Measurements from ENCODE around the gene ADAM8.

ADAM8 gene

DNA sequence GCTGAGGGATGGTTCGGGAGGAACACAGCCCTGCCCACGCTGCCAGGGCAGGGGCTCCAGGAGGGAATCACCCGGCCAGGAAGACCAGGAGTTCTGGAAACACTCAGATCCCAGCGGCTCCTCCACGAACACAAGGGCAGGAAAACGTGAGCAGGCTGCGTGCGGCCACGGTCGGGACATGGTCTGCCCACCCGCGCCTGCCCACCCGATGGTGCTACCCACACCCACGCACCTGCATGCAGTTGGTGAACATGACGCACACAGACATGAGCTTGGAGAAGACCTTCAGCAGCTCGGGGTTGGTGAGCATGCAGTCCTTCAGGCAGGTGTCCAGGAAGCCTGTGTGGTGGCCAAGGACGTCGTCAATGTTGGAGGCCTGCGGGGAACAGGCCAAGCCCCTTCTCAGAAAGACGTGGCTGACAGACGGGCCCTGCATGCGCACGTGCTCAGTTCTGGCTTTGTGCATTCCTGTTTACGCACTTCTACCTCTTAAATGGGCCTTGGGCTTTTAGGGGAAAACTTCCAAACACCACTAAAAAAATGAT is 6.2 kb upstream of the ADAM8 start:
- no peak overlapping the region for H3K4me3 ChIP-seq (ENCODE audit: low read depth, low read length)

DNA sequence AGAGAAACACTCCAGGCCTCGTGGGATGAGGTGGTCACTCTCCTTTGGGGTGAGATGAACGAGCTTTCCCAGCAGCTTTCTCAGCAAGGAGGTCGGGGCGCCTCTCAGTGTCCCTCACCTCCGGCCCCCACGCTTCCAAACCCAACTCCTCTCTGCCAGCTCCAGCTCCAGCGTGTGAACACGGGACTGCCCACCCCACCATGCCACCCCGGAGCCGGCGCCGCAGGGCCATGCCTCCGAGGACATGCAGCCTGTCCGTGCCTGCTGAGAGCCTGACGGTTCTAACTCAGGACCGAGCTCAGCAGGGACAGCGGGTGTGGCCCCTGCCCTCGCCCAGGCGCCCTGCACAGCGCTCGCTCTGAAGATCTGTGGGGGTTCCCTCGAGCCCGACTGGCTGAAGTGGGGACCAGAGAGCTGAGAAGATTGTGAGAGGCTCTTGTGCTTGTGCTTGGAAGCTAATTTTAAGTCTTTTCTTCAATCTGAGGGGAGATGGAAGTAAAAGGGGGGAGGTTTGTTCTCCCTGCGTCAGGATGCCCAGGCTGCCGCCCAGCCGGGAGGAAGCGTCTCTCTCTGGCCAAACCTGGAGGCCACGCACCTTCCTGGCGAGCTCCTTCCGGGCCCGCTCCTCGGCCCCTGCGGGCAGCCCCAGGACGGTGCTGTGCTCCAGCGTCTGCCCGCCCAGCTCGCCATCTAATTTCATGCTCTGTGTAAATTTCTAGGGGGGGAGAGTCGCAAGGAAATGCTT is 5.1 kb upstream of the ADAM8 start:
- no peak overlapping the region for H3K4me3 ChIP-seq (ENCODE audit: low read depth, low read length)

DNA sequence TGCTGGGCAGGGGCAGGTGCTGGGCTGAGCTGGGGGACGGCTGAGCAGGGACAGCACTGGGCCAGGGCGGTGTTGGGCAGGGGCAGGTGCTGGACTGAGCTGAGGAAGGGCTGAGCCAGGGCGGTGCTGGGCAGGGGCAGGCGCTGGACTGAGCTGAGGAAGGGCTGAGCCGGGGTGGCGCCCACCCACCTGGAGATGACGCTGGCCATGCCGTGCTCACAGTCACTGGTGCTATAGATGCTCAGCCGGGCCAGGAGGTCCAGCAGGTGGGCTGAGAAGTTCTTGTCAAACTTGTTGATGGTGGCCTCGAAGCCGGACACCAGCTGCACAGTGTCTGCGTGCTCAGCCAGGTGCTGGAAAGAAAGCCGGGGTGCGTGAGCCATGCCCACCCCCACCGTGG is 4.4 kb upstream of the ADAM8 start:
- H3K4me3 ChIP-seq (ENCODE audit: low read depth, low read length), result no peak overlapping the region

DNA sequence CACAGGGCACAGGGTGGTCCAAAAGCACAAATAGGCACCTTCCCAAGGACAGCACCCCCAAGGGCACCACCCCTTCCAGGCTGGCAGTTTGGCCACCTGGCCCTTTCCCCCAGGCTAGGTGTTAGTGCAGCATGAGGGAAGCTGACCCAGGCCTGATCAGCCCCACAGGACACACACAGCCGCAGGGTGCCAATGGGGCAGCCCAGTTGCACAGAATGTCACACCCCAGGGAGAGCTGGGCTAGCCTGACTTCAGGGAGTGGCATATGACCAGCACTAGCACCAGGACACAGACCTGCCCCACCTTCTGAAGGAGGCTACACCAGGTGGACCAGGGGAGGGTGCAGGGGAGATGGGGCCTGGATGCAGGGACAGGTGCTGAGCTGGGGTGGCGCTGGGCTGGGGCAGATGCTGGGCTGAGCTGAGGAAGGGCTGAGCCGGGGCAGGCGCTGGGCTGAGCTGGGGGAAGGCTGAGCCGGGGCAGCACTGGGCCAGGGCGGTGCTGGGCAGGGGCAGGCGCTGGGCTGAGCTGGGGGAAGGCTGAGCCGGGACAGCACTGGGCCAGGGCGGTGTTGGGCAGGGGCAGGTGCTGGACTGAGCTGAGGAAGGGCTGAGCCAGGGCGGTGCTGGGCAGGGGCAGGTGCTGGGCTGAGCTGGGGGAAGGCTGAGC is 3.9 kb upstream of the ADAM8 start:
- no peak overlapping the region for H3K4me3 ChIP-seq (ENCODE audit: low read depth, low read length)

DNA sequence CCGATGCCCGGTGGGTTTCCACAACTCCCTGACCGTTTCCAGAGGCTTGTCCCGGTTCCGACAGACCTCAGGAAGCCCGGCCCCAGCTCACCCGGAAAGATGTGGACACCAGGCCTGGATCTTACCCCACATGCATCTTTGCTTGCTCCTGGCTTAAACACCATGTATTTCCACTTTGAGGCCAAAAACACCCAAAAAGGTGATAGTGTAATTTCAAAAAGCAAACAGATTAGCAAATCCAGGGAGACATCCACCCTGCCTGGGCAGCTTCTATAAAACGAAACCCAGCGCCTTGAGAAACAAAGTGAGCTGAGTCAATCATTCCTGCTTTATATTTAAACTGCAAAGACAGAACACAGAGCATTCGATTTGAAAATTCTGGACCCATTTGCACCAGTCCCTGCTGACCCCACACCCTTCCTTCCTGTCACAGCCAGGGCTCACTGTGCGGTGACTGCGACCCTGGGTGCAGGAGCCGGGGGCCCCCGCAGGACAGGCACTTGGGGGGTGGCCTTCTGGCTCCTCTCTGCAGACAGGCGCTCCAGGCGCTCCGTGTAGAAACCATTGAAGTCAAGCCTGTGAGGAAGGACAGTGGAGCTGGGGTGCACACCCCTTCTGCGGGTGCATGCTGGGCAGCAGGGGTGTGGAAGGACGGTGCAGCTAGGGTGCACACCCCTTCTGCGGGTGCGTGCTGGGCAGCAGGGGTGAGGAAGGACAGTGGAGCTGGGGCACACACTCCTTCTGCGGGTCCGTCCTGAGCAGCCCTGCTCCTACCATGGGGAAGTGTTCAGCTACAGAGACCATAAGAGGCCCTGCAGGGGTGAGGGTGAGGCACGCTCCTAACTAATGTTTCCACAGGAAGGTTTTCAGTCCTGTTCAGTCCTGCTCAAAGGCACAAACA is 2.9 kb upstream of the ADAM8 start:
- H3K4me3 ChIP-seq (ENCODE audit: low read depth, low read length), result no peak overlapping the region

DNA sequence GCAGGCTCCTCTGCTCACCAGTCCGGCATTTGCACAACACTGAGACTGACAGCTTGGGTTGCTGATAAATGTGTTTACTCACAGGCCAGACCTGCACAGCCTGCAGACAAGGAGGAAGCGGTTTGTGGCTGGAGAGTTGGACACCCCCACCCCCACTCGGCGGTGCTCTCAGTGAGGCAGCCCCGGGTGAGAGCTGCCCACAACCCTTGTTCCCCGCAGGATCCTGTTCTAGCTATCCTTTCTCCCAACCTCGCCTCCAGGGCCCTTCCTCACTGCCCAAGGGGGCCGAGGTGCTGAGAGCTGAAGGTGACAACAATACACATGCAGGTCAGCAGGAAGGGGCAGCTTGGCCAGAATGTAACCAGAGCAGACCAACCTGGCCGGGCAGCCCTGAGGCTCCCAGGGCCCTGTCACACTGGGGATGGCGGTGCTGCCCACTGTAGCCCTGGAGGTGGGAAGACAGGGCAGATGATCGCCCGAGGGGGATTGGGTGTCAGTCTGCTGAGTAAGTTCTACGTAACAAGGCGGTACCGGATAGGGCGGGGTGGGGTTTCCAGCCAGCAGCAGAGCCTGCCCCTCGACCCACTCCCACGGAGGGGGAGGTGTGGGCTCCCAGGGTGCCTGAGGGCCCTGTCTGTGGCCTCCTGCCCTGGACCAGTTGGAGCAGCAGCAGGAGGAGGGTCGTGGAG is 2.1 kb upstream of the ADAM8 start:
- no peak overlapping the region for H3K4me3 ChIP-seq (ENCODE audit: low read depth, low read length)

DNA sequence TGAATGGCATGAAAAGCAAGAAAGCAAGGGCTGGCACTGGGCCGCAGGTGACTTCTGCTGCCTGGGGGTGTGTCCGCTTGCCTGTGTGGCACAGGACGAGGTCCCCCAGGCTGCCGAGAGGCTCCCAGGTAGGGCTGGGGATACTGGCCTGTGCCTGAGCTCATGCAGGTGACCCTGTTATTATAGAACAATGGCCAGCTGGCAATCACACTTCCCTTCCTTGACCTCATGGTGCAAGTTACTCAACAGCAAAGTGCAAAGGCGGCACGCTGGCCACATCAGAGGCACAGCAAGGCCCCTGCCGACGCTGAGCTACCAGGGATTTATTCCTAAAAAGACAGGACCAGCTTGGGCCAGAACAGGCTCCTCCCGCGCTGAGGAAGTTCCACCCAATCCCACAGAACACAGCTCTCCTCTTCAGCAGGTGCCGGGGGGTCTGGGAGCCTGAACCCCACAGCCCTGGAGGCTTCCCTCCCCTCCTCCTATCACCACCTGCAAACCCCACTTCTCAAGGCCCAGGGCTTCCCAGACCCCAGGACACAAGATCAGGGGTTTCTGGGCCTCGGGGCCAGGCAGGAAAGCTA is 1.4 kb upstream of the ADAM8 start:
- no peak overlapping the region for H3K4me3 ChIP-seq (ENCODE audit: low read depth, low read length)

DNA sequence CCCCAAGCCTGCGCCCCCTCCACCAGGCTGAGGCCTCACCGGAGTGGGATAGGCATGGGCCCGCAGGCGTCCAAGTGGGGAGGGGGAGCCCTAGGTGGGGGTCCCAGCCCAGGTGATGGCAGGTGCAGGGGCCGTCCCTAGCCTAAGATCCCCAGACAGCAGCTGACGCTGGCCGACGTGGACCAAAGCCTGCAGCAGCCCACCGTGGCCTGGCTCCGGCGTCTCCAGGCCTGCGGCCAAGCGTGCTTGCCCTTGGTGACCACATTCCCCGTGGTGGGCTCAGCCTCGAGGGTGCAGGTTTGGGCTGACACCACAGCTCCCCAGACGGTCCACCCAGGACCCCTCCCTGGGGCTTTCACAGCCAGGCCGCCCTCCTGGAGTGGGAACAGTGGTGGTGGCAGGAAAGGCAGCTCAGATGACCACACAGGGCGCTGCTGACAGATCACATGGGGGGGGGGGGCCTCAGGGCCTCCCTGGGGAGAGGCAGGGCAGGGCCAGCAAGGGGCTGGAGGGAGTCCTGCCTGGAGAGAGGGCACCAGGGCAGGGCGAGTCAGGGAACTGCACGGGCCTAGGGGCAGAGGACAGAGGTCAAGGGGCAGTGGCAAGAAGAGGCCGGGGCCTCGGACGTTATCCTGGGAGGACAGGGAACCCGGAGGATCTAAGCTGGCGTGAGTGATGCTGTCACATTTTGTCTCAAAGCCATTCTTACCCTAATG is 767 bp upstream of the ADAM8 start:
- no peak overlapping the region for H3K4me3 ChIP-seq (ENCODE audit: low read depth, low read length)

DNA sequence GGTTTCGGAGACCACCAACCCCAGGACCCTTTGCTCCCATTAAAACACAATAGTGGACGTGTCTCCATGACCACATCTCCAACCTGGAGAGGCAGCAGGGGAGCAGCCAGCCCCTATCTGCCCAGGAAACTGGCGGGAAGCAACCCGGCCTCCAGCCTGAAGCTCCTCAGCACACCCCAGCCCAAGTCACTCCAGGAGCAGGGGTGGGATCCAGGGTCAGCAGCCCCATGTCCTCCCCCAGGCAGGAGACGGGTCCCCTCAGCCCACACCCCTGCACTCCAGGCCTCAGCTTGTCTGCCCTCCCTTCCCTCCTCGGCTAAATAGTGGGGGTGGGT is 601 bp downstream of the ADAM8 start:
- no peak overlapping the region for H3K4me3 ChIP-seq (ENCODE audit: low read depth, low read length)

DNA sequence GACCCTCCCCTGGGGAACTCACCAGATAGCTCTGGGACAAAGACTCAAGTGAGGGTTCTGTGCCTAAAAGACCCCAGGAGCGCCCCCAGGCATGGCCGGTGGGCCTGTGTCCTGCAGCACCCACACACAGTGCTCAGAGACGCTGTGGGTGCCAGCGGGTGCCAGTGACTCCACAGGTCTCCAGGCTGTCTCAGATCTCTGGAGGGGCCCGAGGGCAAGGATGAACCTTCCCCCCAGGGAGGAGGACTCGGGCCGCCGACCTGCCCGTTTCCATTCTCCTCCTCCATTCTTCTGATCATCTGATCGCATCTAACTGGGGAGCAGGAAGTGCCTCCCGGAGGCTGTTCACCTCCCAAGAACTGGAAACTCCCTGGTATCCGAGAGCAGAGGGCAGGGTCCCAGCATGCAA is 980 bp downstream of the ADAM8 start:
- no peak overlapping the region for H3K4me3 ChIP-seq (ENCODE audit: low read depth, low read length)

DNA sequence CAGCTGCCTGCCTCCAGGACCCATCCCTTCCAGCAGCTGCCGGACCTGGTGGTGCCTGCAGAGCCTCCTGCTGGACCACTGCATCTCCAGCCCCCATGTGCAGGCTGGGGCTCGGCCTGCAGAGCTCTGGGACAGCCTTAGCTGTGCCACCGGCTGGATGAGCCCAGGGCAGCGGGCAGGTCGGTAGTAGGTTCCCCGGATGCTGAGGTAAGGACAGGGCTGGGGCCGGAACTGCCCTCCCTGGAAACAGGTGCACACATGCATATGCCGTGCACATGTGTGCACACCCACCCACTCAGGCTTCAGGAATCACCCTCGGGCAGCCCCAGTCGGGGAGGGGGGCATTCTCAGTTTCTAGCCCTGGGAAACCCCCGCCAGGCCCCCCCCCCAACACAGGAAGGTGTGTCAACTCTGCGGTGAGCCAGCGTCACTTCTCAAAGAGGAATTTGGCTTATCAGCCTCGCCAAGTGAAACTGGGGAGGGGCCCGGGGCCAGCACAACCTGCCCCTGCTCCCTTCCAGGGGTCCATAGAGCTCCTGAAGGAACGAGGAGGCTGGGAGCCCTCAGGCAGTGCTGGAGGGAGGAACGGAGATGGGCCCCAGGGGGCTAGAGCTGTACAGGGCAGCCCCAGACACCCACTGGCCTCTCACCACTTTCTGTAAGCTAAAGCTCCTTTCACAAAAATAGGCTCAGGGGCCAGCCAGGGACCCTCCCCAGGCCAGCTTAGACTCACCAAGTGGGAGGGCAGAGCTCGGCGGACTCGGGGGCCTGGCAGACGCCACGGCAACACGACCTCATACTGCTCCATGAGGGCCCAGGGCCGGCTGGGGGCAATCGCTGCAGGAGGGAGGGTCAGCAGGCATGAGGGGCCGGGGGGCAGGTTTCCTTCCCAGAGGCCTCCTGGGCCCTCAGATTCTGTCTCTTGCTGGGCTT is 1.7 kb downstream of the ADAM8 start:
- no peak overlapping the region for H3K4me3 ChIP-seq (ENCODE audit: low read depth, low read length)

DNA sequence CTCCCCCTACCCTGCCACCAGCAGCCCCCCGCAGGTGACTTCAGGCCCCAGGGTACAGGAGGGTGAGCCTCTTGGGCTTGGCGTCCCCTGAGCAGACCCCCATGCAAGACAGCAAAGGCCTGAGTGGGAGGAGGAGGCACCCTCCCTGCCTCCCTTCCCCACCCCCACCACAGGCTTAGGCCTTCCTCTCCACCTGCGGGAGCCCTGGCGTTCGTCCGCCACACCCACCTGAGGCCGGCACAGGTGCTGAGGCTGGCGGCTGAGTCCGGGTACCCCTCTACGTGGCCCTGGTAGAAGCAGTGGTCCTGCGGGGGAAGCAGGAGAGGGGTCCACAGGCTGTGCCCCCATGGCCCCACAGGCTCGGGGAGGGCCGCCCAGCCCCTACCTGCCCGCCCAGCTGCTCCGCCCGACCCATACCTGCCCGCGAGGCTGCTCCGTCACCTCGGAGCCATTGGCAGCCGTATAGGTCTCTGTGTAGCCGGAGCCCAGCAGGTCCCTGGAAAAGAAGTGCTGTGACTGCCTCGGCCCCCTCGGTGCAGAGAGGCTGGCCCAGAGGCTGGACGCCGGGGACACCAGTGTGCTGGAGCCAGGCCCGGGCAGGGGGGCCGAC is 3.0 kb downstream of the ADAM8 start:
- no peak overlapping the region for H3K4me3 ChIP-seq (ENCODE audit: low read depth, low read length)

DNA sequence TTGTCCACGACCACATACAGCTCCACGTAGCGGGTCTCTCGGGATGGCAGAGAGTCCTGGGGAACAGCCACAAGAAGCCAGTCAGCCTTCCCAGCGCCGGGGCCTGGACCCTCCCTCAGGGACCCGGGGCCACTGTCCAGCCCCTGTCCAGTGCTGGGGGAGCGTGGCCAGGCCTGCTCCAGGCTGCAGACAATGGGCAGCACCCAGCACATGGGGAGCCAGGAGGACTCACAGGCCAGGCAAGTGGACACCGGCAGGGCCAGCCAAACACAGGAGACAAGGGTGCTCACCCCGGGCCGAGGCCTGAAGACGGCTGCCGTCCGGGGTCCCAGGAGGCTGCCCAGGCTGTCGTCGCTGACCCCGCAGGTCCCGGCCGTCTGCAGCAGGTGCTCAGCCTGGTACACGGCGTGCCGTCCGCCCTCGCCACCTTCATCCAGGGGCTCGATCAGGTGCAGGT is 3.7 kb downstream of the ADAM8 start:
- H3K4me3 ChIP-seq (ENCODE audit: low read depth, low read length), result no peak overlapping the region

DNA sequence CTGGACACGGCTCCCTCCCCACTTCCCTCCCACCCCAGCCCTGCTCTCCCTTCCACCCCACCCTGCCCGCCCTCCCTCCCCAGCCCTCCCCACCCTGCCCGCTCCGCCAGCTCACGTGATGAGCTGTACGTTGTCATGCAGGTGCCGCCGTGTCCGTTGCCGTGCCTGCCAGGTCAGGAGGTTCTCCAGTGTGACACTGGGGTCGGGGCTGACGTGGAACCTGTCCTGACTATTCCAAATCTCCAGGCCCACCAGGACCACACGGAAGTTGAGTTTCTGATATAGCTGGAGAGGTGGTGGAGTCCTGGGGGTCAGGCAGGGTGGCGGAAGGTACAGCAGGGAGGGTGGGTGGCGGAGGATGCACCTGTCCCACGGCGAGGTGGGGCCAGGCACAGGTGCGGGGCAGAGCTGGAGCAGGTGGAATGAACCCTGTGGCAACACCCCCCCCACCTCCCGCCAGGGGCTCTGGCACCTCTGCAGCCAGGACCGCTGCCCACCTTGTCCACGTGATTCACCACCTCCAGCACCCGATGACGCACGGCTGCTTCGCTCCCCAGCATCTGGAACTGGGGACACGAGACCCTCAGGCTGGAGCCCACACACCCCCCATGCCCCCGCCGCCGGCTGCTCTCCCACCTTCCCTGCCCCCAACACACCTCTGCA is 4.2 kb downstream of the ADAM8 start:
- H3K4me3 ChIP-seq (ENCODE audit: low read depth, low read length), result no peak overlapping the region

DNA sequence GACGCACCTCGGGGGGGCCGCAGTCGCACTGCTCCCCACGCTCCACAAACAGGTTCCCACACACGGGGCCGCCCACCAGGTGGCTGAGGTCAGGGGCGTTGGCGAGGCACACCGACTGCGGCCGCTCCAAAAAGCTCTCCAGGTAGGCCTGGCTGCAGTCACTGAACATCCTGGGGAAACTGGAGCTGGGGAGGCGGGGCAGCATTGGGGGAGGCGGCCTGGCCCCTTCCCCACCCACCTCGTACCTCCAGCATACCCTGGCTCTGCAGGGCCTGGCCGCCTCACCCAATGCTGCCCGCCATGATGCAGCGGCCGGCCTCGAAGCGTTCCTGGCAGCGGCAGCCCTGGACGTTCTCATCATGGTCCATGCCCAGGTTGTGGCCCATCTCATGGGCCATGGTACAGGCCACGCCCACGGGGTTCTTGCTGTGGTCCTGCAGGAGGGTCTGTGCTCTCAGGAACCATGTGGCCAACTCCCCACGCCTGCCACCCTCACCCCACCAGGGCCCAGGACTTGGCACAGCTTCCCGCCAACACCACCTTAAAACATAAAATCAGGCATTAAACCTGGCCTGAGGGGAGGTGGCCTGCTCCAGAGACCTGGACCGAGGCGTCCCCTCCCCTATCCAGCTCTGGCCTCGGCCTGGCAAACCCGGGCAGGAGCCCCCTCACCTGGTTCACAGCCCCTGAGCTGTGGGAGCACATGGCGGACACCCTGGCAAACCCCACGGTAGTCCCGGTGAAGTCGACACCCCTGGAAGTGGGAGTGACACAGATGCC is 5.0 kb downstream of the ADAM8 start:
- H3K4me3 ChIP-seq (ENCODE audit: low read depth, low read length), result no peak overlapping the region

DNA sequence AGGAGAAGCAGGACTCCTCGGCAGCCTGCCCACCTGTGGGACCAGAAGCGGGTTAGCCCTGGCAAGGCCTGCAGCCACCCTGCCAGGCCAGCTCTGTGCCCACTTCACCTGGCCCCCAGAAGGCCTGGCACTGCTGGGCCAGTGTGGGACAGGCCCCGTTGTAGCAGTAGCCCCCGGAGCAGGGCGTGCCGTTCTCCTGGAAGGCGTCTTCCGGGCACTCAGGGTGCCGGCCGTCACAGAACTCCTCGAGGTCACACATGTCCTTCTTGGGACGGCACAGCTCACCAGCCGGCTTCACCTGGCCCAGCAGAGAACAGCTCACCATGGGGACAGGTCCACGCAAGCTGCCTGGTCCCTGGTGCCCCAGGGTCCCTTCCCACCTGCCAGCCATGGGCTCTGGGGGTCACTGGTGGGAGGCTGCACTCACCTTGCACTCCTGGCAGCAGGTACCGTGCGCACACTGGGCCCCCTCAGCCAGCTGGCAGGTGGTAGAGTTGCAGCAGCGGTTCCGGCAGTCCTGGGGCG is 5.8 kb downstream of the ADAM8 start:
- H3K4me3 ChIP-seq (ENCODE audit: low read depth, low read length), result no peak overlapping the region

DNA sequence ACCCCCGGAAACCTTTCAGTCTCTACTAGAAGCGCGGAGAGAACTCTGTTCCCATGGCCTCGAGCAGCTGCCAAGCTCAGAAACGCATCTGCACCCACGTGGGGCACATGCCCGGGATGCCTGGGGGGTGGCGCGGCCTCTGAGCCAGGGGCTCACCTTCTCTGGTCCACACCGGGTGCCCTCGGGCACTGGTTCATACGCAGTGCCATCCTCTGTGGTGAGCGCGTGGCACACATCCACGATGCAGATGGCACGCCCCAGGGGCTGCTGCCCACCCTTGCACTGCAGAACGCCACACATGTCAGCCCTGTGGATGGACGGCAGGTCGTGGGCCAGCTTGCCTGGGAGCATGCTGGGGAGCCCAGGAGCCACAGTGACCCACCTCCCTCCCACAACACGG is 6.5 kb downstream of the ADAM8 start:
- H3K4me3 ChIP-seq (ENCODE audit: low read depth, low read length), result no peak overlapping the region

All from iPS-11a (cell line).